HEK293 (cell line): ENCODE measurements around the gene HSD17B1.
A peak's percentile ranks its signal among the peaks of the same experiment; 100 is the strongest.
"Not testable (repeated sequence)": the region's sequence is repeated elsewhere in the genome, so short reads cannot be mapped to it uniquely, and the experiment has no call there.

Source experiments
- CTCF ChIA-PET: fragments of 350-600 bp; formaldehyde crosslinking; extraction: SDS; loops from one replicate; lab custom pipeline; 2021; ENCODE audit warnings: antibody characterized with exemption; lab: Yijun Ruan, JAX
- POLR2A ChIA-PET: fragments of 300-600 bp; formaldehyde crosslinking; extraction: SDS; loops from one replicate; lab custom pipeline; 2020; ENCODE audit warnings: antibody characterized with exemption, inconsistent platforms; lab: Yijun Ruan, JAX
- H3K27ac ChIP-seq: fragments of 200-500 bp; sonication (Bioruptor generic); 2 replicates; pipeline ENCODE4 v1.5.1; 2014; ENCODE audit warnings: low read depth, low read length, control low read depth, inconsistent platforms; ENCODE audit errors: extremely low read depth
- H3K36me3 ChIP-seq, 2 experiments: fragments of 200-500 bp in 1 of 2; sonication (Bioruptor generic) in 1 of 2; 1 replicate in 1 of 2; 2 replicates in 1 of 2; pipeline ENCODE4 v1.5.1; 2014 to 2017; ENCODE audit warnings: inconsistent platforms in 2 of 2, low read length in 2 of 2; ENCODE audit not compliant: control insufficient read depth in 2 of 2, insufficient read depth in 1 of 2
- H3K4me1 ChIP-seq: fragments of 200-500 bp; sonication (Bioruptor generic); 2 replicates; pipeline ENCODE4 v1.5.1; 2014; ENCODE audit warnings: mild to moderate bottlenecking, low read length, inconsistent platforms; ENCODE audit not compliant: control insufficient read depth, insufficient read depth
- H3K4me3 ChIP-seq: 2 replicates; pipeline ENCODE4 v1.5.1; 2011; ENCODE audit warnings: low read depth, mild to moderate bottlenecking, control low read depth, low read length, moderate library complexity
- H3K9me3 ChIP-seq: fragments of 200-500 bp; sonication (Bioruptor generic); 2 replicates; pipeline ENCODE4 v1.5.1; 2014; ENCODE audit warnings: low read depth, low read length, inconsistent platforms; ENCODE audit not compliant: control insufficient read depth, insufficient read depth
- IKZF3 ChIP-seq: fragments of 450-650 bp; IDR thresholded peaks from 2 replicates; pipeline ENCODE4 v1.5.0; 2018; ENCODE audit warnings: missing biosample characterization, mild to moderate bottlenecking, missing genetic modification characterization, moderate library complexity
- KLF1 ChIP-seq: fragments of 450-650 bp; formaldehyde crosslinking; IDR thresholded peaks from 2 replicates; pipeline ENCODE4 v1.5.1; 2016; ENCODE audit warnings: missing biosample characterization, missing genetic modification characterization
- KLF7 ChIP-seq: fragments of 450-650 bp; formaldehyde crosslinking; IDR thresholded peaks from 2 replicates; pipeline ENCODE4 v1.5.1; 2016; ENCODE audit warnings: missing biosample characterization, missing genetic modification characterization, borderline replicate concordance
- SP2 ChIP-seq: fragments of 450-650 bp; formaldehyde crosslinking; IDR thresholded peaks from 2 replicates; pipeline ENCODE4 v1.5.1; 2016; ENCODE audit warnings: missing biosample characterization, missing genetic modification characterization
- SP7 ChIP-seq: fragments of 450-650 bp; formaldehyde crosslinking; IDR thresholded peaks from 2 replicates; pipeline ENCODE4 v1.5.1; 2016; ENCODE audit warnings: missing biosample characterization, missing genetic modification characterization
- ZBTB17 ChIP-seq: fragments of 450-650 bp; formaldehyde crosslinking; IDR thresholded peaks from 2 replicates; pipeline ENCODE4 v1.5.1; 2016; ENCODE audit warnings: missing biosample characterization, missing genetic modification characterization
- ZIC2 ChIP-seq: fragments of 450-650 bp; formaldehyde crosslinking; IDR thresholded peaks from 2 replicates; pipeline ENCODE4 v1.5.1; 2016; ENCODE audit warnings: missing biosample characterization, missing genetic modification characterization
- ZNF121 ChIP-seq: fragments of 450-650 bp; formaldehyde crosslinking; IDR thresholded peaks from 2 replicates; pipeline ENCODE4 v1.5.1; 2016; ENCODE audit warnings: missing biosample characterization, missing genetic modification characterization
- ZNF146 ChIP-seq: fragments of 450-650 bp; formaldehyde crosslinking; IDR thresholded peaks from 2 replicates; pipeline ENCODE4 v1.5.1; 2016; ENCODE audit warnings: missing biosample characterization, missing genetic modification characterization
- ZNF335 ChIP-seq: fragments of 450-650 bp; formaldehyde crosslinking; conservative IDR thresholded peaks from 2 replicates; pipeline ENCODE4 v1.5.1; 2016; ENCODE audit warnings: missing biosample characterization, missing genetic modification characterization
- ZNF341 ChIP-seq: fragments of 450-650 bp; formaldehyde crosslinking; IDR thresholded peaks from 2 replicates; pipeline ENCODE4; 2016; ENCODE audit warnings: low read depth, missing biosample characterization, missing genetic modification characterization
- ZNF571 ChIP-seq: fragments of 450-650 bp; formaldehyde crosslinking; IDR thresholded peaks from 2 replicates; pipeline ENCODE4 v1.5.0; 2017; ENCODE audit warnings: missing biosample characterization, missing genetic modification characterization
- ZNF585B ChIP-seq: fragments of 450-650 bp; formaldehyde crosslinking; IDR thresholded peaks from 2 replicates; pipeline ENCODE4 v1.5.1; 2016; ENCODE audit warnings: missing biosample characterization, missing genetic modification characterization
- ZNF610 ChIP-seq: fragments of 450-650 bp; formaldehyde crosslinking; IDR thresholded peaks from 2 replicates; pipeline ENCODE4 v1.5.1; 2016; ENCODE audit warnings: missing biosample characterization, missing genetic modification characterization, borderline replicate concordance
- ZNF768 ChIP-seq: fragments of 450-650 bp; formaldehyde crosslinking; IDR thresholded peaks from 2 replicates; pipeline ENCODE4 v1.5.1; 2018; ENCODE audit warnings: missing biosample characterization, mild to moderate bottlenecking, missing genetic modification characterization
- ZNF830 ChIP-seq: fragments of 450-650 bp; IDR thresholded peaks from 2 replicates; pipeline ENCODE4 v1.5.0; 2018; ENCODE audit warnings: missing biosample characterization, missing genetic modification characterization, low read depth, mild to moderate bottlenecking, moderate library complexity
- TF ChIP-seq, protein P1 (sequence below): fragments of 450-650 bp; formaldehyde crosslinking; IDR thresholded peaks from 2 replicates; pipeline ENCODE4 v1.5.1; 2016; ENCODE audit warnings: missing biosample characterization, missing genetic modification characterization
- TF ChIP-seq, protein P2 (sequence below): fragments of 450-650 bp; formaldehyde crosslinking; IDR thresholded peaks from 2 replicates; pipeline ENCODE4 v1.5.1; 2016; ENCODE audit warnings: missing biosample characterization, missing genetic modification characterization
- TF ChIP-seq, protein P3 (sequence below): fragments of 450-650 bp; formaldehyde crosslinking; IDR thresholded peaks from 2 replicates; pipeline ENCODE4 v1.5.1; 2016; ENCODE audit warnings: missing biosample characterization, missing genetic modification characterization
- TF ChIP-seq, protein P4 (sequence below): fragments of 450-650 bp; formaldehyde crosslinking; IDR thresholded peaks from 2 replicates; pipeline ENCODE4 v1.5.1; 2016; ENCODE audit warnings: missing biosample characterization, missing genetic modification characterization

The HSD17B1 gene

DNA sequence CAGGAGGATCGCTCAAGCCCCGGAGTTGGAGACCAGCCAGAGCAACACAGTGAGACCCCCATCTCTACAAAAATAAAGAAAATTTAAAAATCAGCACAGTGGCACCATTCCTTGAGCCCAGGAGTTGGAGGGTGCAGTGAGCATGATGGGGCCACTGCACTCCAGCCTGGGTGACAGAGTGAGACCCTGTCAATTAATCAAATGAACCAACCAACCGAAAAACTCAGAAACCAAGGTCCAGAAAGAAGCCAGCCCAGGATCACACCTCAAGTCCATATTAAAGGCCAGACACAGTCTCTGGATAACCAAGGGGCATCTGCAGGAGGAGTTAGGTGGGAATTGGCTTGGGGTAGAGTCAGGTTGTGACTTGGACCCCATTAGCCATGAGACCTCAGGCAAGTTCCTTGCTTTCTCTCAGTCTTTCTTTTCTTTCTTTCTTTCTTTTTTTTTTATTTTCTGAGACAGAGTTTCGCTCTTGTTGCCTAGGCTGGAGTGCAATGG, 2.4 kb downstream of the HSD17B1 start:
- peak overlapping the region; percentile 68 for H3K4me3 ChIP-seq
- ChIA-PET POLR2A (interaction anchor here (0.7 to 2.4 kb wide), 13 partner anchors 8 to 280 kb away, joined by 3 to 16 read pairs (median 5); partner anchors contain the start of genes CAVIN1, MLX, NAGLU and PSMC3IP), CTCF (interaction anchor here (0.7 to 1.6 kb wide), 8 partner anchors 8 to 390 kb away, joined by 3 to 8 read pairs (median 3); partner anchors contain the start of genes MLX, NAGLU and PSMC3IP)
- H3K27ac ChIP-seq, result peak overlapping the region; percentile 95
- H3K4me1 ChIP-seq, result peaks cover 5% of the 10 kb centered on the region; the same call in 1 of the 2 replicates
- TF ChIP-seq ZNF121 (peak; percentile 92), ZNF830 (tag by site-specific recombination) (no peak), ZNF335 (tag by site-specific recombination) (0 out of 2 replicates have a peak, but pooled peaks have one; percentile 39), ZBTB17 (tag by site-specific recombination) (0 out of 2 replicates have a peak, but pooled peaks have one; percentile 47), ZNF341 (tag by site-specific recombination) (no peak), ZNF610 (tag by site-specific recombination) (no peak)
- TF ChIP-seq, protein P1, sequence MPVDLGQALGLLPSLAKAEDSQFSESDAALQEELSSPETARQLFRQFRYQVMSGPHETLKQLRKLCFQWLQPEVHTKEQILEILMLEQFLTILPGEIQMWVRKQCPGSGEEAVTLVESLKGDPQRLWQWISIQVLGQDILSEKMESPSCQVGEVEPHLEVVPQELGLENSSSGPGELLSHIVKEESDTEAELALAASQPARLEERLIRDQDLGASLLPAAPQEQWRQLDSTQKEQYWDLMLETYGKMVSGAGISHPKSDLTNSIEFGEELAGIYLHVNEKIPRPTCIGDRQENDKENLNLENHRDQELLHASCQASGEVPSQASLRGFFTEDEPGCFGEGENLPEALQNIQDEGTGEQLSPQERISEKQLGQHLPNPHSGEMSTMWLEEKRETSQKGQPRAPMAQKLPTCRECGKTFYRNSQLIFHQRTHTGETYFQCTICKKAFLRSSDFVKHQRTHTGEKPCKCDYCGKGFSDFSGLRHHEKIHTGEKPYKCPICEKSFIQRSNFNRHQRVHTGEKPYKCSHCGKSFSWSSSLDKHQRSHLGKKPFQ (tag by site-specific recombination), result peak; percentile 72; the same call in 1 of the 2 replicates
- TF ChIP-seq, all 188 proteins: peak for 4
- H3K9me3 ChIP-seq, result no peaks in the 10 kb centered on the region
- peaks cover 0 to 4% of the 10 kb centered on the region in 2 experiments; a peak in 2 of 3 replicates for H3K36me3 ChIP-seq

DNA sequence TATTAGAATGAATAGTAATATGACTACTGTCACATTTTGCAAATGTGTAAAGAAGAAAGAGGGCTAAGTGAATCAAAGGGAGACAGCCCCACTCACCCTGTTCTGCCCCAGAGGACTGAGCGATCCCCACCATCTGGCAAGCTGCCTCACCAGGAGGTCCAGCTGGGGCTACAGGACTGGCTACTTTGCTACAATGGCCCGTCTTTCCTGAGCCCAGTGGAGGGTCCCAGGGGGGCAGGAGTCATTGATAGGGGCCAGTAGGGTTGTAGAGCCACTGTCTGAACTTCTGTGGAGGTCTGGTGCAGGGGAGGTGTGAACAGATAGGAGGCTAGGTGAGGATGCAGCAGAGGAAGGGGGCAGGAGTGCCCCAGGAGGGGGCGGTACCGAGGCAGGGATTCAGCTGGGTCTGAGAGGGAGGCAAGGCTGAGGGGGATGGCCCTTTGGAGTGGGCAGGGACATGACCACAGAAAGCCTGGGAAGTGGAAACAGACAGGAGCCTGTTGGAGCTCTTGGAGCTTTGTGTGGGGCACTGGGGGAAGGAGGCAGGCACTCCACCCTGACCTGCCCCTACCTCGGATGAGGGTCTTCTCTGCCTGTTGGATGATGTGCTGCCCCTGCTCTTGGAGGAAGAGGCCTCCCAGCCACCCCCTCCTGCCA, 3.4 kb downstream of the HSD17B1 start:
- H3K27ac ChIP-seq, H3K4me3 ChIP-seq, H3K36me3 ChIP-seq, H3K9me3 ChIP-seq, H3K4me1 ChIP-seq: not testable (repeated sequence)
- ChIA-PET CTCF (interaction anchor here (1.6 kb wide), 1 partner anchor 22 kb away, joined by 7 read pairs; the partner anchor contains the start of gene PSMC3IP), POLR2A (interaction anchor here (0.7 kb wide), 1 partner anchor 229 kb away, joined by 3 read pairs; no protein-coding TSS in a partner anchor)
- TF ChIP-seq SP2, result peak; percentile 23; the same call in 1 of the 2 replicates

DNA sequence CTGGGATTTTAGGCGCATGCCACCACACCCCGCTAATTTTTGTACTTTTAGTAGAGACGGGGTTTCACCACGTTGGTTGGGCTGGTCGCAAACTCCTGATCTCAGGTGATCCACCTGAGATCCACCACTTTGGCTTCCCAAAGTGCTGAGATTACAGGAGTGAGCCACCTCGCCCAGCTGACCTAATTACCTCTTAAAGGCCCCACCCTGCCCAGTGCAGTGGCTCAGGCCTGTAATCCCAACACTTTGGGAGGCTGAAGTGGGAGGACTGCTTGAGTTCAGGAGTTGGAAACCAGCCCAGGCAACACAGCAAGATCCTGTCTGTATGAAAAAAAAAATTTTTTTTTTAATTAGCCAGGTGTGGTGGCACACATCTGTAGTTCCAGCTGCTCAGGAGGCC, 6.4 kb downstream of the HSD17B1 start:
- Histone ChIP-seq H3K4me3 (no peak overlapping the region), H3K4me1 (peaks cover 10% of the 10 kb centered on the region; the same call in 1 of the 2 replicates), H3K9me3 (no peaks in the 10 kb centered on the region), H3K27ac (0 out of 2 replicates have a peak overlapping the region, but pooled peaks have one; percentile 11), H3K36me3 (peaks cover 0 to 12% of the 10 kb centered on the region in 2 experiments; a peak in 2 of 3 replicates)
- CTCF ChIA-PET, result interaction anchor here (0.6 to 2.7 kb wide), 4 partner anchors 10 to 443 kb away, joined by 3 to 12 read pairs (median 4); partner anchors contain the start of gene PSMC3IP
- POLR2A ChIA-PET, result interaction anchor here (0.6 to 1.0 kb wide), 2 partner anchors 15 to 151 kb away, joined by 3 read pairs; no protein-coding TSS in a partner anchor
- 0 out of 2 replicates have a peak, but pooled peaks have one; percentile 46 for TF ChIP-seq KLF7
- TF ChIP-seq, protein P2, sequence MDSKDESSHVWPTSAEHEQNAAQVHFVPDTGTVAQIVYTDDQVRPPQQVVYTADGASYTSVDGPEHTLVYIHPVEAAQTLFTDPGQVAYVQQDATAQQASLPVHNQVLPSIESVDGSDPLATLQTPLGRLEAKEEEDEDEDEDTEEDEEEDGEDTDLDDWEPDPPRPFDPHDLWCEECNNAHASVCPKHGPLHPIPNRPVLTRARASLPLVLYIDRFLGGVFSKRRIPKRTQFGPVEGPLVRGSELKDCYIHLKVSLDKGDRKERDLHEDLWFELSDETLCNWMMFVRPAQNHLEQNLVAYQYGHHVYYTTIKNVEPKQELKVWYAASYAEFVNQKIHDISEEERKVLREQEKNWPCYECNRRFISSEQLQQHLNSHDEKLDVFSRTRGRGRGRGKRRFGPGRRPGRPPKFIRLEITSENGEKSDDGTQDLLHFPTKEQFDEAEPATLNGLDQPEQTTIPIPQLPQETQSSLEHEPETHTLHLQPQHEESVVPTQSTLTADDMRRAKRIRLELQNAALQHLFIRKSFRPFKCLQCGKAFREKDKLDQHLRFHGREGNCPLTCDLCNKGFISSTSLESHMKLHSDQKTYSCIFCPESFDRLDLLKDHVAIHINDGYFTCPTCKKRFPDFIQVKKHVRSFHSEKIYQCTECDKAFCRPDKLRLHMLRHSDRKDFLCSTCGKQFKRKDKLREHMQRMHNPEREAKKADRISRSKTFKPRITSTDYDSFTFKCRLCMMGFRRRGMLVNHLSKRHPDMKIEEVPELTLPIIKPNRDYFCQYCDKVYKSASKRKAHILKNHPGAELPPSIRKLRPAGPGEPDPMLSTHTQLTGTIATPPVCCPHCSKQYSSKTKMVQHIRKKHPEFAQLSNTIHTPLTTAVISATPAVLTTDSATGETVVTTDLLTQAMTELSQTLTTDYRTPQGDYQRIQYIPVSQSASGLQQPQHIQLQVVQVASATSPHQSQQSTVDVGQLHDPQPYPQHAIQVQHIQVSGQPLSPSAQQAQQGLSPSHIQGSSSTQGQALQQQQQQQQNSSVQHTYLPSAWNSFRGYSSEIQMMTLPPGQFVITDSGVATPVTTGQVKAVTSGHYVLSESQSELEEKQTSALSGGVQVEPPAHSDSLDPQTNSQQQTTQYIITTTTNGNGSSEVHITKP (tag by site-specific recombination), result peak; percentile 55; the same call in 1 of the 2 replicates
- TF ChIP-seq, protein P3, sequence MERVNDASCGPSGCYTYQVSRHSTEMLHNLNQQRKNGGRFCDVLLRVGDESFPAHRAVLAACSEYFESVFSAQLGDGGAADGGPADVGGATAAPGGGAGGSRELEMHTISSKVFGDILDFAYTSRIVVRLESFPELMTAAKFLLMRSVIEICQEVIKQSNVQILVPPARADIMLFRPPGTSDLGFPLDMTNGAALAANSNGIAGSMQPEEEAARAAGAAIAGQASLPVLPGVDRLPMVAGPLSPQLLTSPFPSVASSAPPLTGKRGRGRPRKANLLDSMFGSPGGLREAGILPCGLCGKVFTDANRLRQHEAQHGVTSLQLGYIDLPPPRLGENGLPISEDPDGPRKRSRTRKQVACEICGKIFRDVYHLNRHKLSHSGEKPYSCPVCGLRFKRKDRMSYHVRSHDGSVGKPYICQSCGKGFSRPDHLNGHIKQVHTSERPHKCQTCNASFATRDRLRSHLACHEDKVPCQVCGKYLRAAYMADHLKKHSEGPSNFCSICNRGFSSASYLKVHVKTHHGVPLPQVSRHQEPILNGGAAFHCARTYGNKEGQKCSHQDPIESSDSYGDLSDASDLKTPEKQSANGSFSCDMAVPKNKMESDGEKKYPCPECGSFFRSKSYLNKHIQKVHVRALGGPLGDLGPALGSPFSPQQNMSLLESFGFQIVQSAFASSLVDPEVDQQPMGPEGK (tag by site-specific recombination), result 0 out of 2 replicates have a peak, but pooled peaks have one; percentile 24
- TF ChIP-seq ZNF571 (tag by site-specific recombination), result no peak
- no peak for TF ChIP-seq IKZF3 (tag by site-specific recombination)
- TF ChIP-seq KLF1, result peak; percentile 79
- no peak for TF ChIP-seq ZNF768 (tag by site-specific recombination)
- TF ChIP-seq ZNF146 (tag by site-specific recombination), result no peak
- TF ChIP-seq, protein P4, sequence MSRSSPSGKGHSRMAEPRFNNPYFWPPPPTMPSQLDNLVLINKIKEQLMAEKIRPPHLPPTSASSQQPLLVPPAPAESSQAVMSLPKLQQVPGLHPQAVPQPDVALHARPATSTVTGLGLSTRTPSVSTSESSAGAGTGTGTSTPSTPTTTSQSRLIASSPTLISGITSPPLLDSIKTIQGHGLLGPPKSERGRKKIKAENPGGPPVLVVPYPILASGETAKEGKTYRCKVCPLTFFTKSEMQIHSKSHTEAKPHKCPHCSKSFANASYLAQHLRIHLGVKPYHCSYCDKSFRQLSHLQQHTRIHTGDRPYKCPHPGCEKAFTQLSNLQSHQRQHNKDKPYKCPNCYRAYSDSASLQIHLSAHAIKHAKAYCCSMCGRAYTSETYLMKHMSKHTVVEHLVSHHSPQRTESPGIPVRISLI (tag by site-specific recombination), result peak; percentile 41; the same call in 1 of the 2 replicates
- TF ChIP-seq ZIC2, result no peak
- 0 out of 2 replicates have a peak, but pooled peaks have one; percentile 13 for TF ChIP-seq SP7 (tag by site-specific recombination)
- TF ChIP-seq ZNF585B, result no peak
